A549 treated with AZD2906 at 1 μM for 4 hours (cell line): ENCODE results near the gene TIAM1. TPM values are rescaled to one million over a fixed set of nuclear protein-coding genes. Genes with fewer than 3 reads are reported as not detected.

Experiments
- total RNA-seq: library from RNA; stranded (reverse); fragments of 200-300 nt; extraction: Qiagen RNA extraction; gene quantifications from 5 replicates; pipeline ENCODE4 v1.2.3, GENCODE V29; 2022

TIAM1 gene, protein sequence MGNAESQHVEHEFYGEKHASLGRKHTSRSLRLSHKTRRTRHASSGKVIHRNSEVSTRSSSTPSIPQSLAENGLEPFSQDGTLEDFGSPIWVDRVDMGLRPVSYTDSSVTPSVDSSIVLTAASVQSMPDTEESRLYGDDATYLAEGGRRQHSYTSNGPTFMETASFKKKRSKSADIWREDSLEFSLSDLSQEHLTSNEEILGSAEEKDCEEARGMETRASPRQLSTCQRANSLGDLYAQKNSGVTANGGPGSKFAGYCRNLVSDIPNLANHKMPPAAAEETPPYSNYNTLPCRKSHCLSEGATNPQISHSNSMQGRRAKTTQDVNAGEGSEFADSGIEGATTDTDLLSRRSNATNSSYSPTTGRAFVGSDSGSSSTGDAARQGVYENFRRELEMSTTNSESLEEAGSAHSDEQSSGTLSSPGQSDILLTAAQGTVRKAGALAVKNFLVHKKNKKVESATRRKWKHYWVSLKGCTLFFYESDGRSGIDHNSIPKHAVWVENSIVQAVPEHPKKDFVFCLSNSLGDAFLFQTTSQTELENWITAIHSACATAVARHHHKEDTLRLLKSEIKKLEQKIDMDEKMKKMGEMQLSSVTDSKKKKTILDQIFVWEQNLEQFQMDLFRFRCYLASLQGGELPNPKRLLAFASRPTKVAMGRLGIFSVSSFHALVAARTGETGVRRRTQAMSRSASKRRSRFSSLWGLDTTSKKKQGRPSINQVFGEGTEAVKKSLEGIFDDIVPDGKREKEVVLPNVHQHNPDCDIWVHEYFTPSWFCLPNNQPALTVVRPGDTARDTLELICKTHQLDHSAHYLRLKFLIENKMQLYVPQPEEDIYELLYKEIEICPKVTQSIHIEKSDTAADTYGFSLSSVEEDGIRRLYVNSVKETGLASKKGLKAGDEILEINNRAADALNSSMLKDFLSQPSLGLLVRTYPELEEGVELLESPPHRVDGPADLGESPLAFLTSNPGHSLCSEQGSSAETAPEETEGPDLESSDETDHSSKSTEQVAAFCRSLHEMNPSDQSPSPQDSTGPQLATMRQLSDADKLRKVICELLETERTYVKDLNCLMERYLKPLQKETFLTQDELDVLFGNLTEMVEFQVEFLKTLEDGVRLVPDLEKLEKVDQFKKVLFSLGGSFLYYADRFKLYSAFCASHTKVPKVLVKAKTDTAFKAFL (N-terminal part only)
- 0.44 to 1.0 TPM (median 0.67 TPM) in 5 replicates for total RNA-seq

DNA sequence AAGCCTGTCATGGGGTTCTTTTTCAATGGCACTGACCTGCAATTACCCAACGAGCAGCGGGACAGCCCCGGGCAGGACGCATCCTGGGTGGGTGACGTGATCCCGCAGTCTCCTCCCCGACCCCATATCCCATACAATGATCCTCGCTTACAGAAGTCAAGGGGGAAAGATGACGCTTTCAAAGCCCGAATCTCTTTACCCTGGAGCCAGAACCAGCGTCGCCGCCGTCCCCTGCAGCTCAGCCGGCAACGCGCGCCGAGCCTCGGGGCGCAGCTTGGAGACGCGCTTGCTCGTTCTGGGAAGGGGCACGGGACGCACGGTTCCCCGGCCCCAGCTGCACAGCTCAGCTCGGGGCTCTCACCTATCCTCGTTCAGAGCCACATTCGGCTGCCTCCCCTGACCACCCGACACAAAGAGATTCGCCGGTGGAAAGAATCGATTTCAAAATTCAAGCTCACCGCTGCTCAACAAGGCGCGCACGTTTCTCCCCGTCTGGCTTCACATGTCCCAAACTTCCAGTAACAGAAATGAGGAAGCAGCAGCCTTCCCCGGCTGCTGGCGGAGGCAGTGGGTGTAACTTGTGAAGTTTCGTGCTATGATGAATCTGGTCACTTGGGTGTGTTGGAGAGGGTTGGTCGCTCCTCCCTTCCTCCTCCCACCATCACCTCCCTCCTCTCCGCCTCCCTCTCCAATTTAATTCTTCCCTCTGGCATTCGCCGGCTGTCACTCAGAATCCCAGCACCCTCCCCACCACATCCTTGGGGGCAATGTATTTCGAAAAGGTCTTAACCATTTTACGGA, at the start of gene TIAM1:
TSS of gene TIAM1 (minus strand) at position 582 of the 801 bp plus-strand sequence. CDS start 77,289 bp downstream, outside the sequence.

